Amygdala (tissue), 56 donors: ENCODE measurements around the gene TNFSF4.
"Not testable (repeated sequence)": the region's sequence is repeated elsewhere in the genome, so short reads cannot be mapped to it uniquely, and the experiment has no call there.

Source experiments
- DNase-seq, 56 donors: peaks; one replicate each; lab custom pipeline; 2025; lab: John Stamatoyannopoulos, UW

Gene TNFSF4

GRCh38 chr1:173168941-173169340, 38.2 kb downstream of the TNFSF4 start:
- DNase-seq, result no peak

GRCh38 chr1:173164686-173165085, 42.4 kb downstream of the TNFSF4 start:
- no peak for DNase-seq

GRCh38 chr1:173164178-173164577, 43.0 kb downstream of the TNFSF4 start:
- no peak for DNase-seq

DNA sequence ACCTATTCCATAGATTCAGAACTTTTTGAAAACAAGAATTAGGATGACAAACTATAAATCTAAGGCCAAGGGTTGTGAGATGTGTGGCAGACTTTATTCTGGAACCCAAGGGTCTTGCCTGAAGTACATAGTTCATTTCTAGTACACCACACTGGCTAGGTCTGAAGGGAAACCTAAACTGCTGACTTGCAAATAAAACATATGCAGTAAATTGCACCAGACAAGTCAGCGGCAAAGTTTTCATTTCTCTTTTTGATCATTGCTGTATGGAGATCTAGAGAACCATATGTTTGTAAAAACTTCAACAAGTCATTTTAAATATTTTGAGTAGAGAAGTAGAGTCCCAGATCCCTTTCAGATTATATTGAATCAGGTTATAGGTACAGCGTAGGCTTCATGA, 43.9 kb downstream of the TNFSF4 start:
- DNase-seq, result no peak

GRCh38 chr1:173162601-173163000, 44.5 kb downstream of the TNFSF4 start:
- DNase-seq, result no peak

DNA sequence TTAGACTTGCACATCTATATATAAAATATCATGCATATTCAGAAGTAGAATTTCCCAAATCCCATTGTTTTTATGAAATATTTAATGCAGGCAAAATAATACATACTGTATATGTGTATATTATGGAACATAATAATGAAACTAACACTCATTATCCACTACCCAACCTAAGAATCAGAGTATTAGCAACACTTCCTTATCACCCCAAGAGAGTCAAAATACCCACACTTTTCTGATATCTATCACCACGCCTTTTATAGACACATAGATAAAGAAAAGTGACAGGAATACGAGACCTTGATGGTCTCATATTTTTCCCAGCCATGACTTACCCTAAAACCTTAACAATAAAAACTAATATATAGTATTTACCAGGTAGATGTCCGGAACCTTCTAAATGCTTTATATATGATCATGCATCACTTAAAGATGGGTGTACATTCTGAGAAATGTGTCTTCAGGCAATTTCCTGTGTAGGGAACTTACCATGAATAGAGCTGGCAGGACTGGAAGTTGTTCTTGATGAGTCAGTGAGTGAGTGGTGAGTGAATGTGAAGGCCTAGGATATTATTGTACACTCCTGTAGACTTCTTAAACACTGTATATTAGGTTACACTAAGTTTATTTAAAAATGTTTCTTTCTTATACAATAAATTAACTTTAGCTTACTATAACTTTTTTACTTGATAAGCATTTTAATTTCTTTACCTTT, 45.5 kb downstream of the TNFSF4 start:
- DNase-seq, result no peak

GRCh38 chr1:173153964-173154363, 53.2 kb downstream of the TNFSF4 start:
- not testable (repeated sequence) for DNase-seq

DNA sequence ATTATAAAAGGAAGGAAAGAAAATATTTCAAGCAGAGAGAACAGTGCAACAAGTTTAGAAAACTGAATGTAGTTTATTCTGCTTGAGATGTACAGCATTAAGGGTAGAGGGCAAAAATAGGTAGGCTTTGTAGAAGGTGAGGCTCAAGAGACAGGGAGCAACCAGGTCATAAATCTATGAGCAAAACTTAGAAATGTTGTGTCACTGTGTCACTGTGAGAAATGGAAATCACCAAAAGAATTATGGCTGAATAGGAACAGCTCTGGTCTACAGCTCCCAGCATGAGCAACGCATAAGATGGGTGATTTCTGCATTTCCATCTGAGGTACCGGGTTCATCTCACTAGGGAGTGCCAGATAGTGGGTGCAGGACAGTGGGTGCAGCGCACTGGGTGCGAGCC, 53.6 kb downstream of the TNFSF4 start:
- no peak for DNase-seq

DNA sequence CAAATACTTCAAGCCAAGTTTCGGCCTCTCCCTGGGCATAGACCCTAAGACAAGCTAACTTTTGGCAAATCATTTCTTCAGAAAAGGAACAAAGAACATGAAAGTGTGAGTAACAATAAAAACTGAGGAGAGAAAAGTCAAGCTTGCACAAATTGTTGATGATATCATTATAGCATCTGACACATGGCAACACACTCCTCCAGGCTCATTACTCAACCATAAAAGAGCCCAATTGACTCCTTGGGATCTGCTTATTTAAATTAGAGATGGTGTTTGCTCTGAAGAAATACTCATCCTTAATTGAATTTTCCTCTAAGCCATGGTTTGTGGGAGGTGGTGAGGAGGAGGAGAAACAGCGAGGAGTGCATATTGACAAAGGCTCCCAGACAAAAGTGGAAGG, 54.5 kb downstream of the TNFSF4 start:
- DNase-seq, result no peak

- no peak for DNase-seq
Measured at GRCh38 chr1:173150795-173151194, 56.3 kb downstream of the TNFSF4 start.

DNA sequence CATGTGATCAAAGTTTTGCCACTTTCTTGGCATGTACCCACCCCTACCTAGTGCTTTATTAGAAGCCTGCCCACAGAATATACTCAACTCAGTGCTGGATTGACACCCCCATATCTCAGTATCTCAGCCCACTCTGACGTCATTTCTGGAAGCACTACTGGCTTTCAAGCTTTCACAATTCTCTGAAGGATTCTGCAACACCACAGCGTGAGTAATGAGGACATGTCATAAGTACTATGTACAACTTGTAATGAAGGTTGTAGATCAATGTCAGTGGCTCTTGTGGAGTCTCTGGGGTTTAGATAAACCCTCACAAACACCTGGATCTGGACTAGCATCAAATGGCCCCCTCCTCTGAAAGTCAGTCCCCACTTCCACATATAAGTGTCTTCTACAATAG, 57.2 kb downstream of the TNFSF4 start:
- no peak for DNase-seq

DNA sequence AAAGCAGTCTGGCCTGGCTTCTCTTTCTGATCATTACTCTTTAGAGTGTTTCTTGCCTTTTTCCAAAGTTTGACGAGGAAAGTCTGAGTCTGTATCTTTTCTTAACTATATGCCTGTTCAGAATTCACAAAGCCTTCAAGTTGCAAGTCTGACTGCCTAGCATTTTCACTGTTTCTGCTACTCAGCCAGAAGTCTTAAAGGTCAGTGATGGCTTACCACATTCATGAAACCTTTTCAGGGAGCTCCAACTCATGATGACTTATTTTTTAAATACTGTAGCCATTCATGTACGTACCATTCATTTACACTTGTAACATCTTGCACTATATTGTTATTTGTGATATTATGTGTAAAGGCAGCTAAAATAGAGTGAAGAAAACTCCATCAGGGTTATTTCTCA, 58.2 kb downstream of the TNFSF4 start:
- DNase-seq, result no peak

- DNase-seq, result no peak
Measured at GRCh38 chr1:173148545-173148944, 58.6 kb downstream of the TNFSF4 start.

DNA sequence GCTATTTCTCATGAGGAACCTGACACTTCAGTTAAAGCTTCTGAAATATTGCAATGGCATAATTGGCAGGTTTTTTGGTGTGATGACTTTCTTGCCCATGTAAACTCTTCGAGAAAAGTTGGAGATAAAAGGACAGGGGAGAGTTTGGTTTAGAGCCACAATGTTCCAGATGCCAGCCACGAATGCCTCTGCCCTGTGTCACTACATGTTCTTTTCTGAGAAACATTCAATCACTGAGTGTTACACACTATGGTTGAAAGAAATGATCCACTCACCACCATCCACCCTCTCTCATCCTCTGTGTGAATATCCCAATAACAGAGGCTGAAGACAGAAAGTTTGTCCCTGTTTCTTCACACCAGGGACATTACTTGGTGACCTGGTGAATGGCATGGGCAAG, 66.4 kb downstream of the TNFSF4 start:
- no peak for DNase-seq

DNA sequence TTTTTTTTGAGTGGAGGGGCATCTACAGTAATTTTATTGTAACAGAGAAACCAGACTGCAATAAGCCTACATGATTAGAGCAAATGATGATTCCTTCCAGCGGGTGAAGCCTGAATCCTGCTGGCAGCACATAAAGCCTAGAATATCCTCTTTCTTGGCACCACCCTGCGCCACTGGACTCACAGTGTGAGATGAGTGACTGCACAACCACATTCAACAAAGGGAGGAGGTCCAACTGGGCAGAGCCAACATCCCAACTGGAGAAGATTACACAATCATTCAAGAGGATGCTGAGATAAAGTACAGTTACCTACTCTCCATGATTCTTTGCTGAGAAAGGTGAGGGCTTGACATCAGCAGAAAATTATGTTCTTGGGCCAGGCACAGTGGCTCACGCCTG, 67.4 kb downstream of the TNFSF4 start:
- DNase-seq, result no peak

GRCh38 chr1:173137107-173137706, 69.9 kb downstream of the TNFSF4 start:
- no peak for DNase-seq

DNA sequence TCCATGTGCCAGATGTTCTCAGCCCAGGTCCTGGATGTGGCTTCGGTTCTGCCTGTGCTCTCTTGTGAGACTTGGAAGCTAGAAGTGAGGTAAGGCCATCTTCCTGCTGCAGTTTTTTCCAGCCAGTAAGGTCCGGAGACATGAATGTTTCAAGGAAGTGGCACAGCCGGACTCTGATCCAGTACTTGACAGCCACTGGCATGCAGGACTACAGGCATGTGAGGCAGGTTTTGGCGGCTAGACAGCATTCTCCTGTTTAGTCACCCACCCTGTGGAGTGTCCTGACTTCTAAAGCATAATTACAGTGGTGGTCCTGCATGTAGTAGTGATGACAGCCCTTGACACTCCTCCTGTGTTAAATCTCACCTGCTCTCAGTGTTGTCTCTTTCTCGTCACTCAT, 72.3 kb downstream of the TNFSF4 start:
- DNase-seq, result no peak

DNA sequence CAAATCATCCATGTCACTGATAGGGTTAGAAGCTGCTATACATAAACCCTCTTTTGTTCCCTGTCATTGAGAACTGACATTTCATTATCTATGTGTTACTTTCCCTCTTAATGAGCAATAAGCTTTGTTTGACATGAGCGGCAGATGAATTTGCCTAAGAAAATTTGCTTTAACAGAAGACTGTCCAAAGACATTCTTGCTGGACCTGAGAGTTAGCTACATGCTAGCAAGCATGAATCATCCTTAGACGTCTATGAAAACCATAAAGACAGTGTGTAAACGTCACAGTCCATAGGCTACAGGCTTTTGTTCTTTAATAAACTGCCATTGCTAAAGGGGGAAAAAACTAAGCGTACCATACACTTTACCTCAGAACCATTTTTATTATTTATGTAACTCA, 73.1 kb downstream of the TNFSF4 start:
- DNase-seq, result no peak
